IMR-90 (cell line): ENCODE results near the gene NDFIP2. TPM values are rescaled to one million over a fixed set of nuclear protein-coding genes. Genes with fewer than 3 reads are reported as not detected.

Source experiments
- ATAC-seq: fragments of 200-7000 bp; cut with Tn5 transposase; 2 replicates; pipeline ENCODE4 v1.9.1; 2020; ENCODE audit warnings: low read depth, mild to moderate bottlenecking, moderate library complexity
- BruUV-seq: library from RNA; stranded (reverse); fragments of 400-500 nt; replicated peaks from 2 replicates; lab custom pipeline; 2021; lab: Mats Ljungman, UMichigan
- CTCF ChIA-PET: fragments of 300-600 bp; formaldehyde crosslinking; extraction: SDS; loops from one replicate; lab custom pipeline; 2021; ENCODE audit warnings: antibody characterized with exemption; lab: Yijun Ruan, JAX
- POLR2A ChIA-PET: fragments of 300-600 bp; sonication (Branson Sonifier 250); formaldehyde crosslinking; loops from one replicate; lab custom pipeline; 2022; ENCODE audit warnings: antibody characterized with exemption; ENCODE audit not compliant: unreplicated experiment; lab: Charles Lee
- DNase-seq: peaks from one replicate; pipeline ENCODE4 v3.0.0; 2013
- H2AFZ ChIP-seq: replicated peaks from 2 replicates; pipeline ENCODE3; 2013; ENCODE audit warnings: low read length, mild to moderate bottlenecking; ENCODE audit not compliant: poor library complexity
- H2AK5ac ChIP-seq: 2 replicates; pipeline ENCODE4 v1.6.1; 2013; ENCODE audit warnings: low read depth, low read length, inconsistent platforms
- H2AK9ac ChIP-seq: replicated peaks from 2 replicates; pipeline ENCODE3; 2013; ENCODE audit warnings: mild to moderate bottlenecking, low read depth, low read length, moderate library complexity; ENCODE audit not compliant: poor library complexity
- H2BK120ac ChIP-seq: 2 replicates; pipeline ENCODE4 v1.6.1; 2013; ENCODE audit warnings: low read depth, low read length, inconsistent platforms
- H2BK15ac ChIP-seq: 3 replicates; pipeline ENCODE4 v1.6.1; 2013; ENCODE audit warnings: low read depth, low read length, inconsistent platforms
- H2BK20ac ChIP-seq: 2 replicates; pipeline ENCODE4 v1.6.1; 2013; ENCODE audit warnings: low read depth, mild to moderate bottlenecking, inconsistent platforms, low read length, moderate library complexity
- H2BK5ac ChIP-seq: 2 replicates; pipeline ENCODE4 v1.6.1; 2013; ENCODE audit warnings: mild to moderate bottlenecking, low read depth, low read length, inconsistent platforms; ENCODE audit not compliant: poor library complexity, severe bottlenecking
- H3K14ac ChIP-seq: replicated peaks from 2 replicates; pipeline ENCODE4 v1.6.1; 2013; ENCODE audit warnings: low read depth, low read length, inconsistent platforms
- H3K18ac ChIP-seq: 2 replicates; pipeline ENCODE4 v1.6.1; 2013; ENCODE audit warnings: low read depth, low read length, control low read depth
- H3K23ac ChIP-seq: 2 replicates; pipeline ENCODE4 v1.6.1; 2013; ENCODE audit warnings: low read depth, low read length, inconsistent platforms
- H3K27ac ChIP-seq: 2 replicates; pipeline ENCODE4 v1.5.1; 2013; ENCODE audit warnings: mild to moderate bottlenecking, control low read depth, low read length; ENCODE audit not compliant: insufficient read depth
- H3K27me3 ChIP-seq: 2 replicates; pipeline ENCODE4 v1.6.1; 2013; ENCODE audit warnings: low read length; ENCODE audit not compliant: control insufficient read depth, insufficient read depth
- H3K36me3 ChIP-seq: 2 replicates; pipeline ENCODE4 v1.6.1; 2013; ENCODE audit warnings: low read length, mixed read lengths; ENCODE audit not compliant: control insufficient read depth, insufficient read depth
- H3K4ac ChIP-seq: 2 replicates; pipeline ENCODE4 v1.6.1; 2013; ENCODE audit warnings: low read depth, low read length, inconsistent platforms
- H3K4me1 ChIP-seq: 2 replicates; pipeline ENCODE4 v1.6.1; 2013; ENCODE audit warnings: low read length, mixed read lengths; ENCODE audit not compliant: control insufficient read depth, insufficient read depth
- H3K4me2 ChIP-seq: 2 replicates; pipeline ENCODE4 v1.6.1; 2013; ENCODE audit warnings: low read depth, mild to moderate bottlenecking, control low read depth, low read length, moderate library complexity
- H3K4me3 ChIP-seq: 2 replicates; pipeline ENCODE4 v1.5.1; 2013; ENCODE audit warnings: low read depth, mild to moderate bottlenecking, control low read depth, low read length, moderate library complexity; ENCODE audit not compliant: insufficient read depth
- H3K56ac ChIP-seq: 2 replicates; pipeline ENCODE4 v1.6.1; 2013; ENCODE audit warnings: low read length, inconsistent platforms; ENCODE audit not compliant: insufficient read depth; ENCODE audit errors: extremely low read depth
- H3K79me1 ChIP-seq, 2 experiments: 2 replicates each; pipeline ENCODE4 v1.6.1; 2013; ENCODE audit warnings: low read length in 2 of 2, inconsistent platforms in 1 of 2, low read depth in 1 of 2
- H3K9ac ChIP-seq: 2 replicates; pipeline ENCODE4 v1.6.1; 2013; ENCODE audit warnings: low read depth, low read length, control low read depth
- H3K9me1 ChIP-seq: 2 replicates; pipeline ENCODE4 v1.6.1; 2013; ENCODE audit warnings: low read length, inconsistent platforms; ENCODE audit not compliant: insufficient read depth
- H3K9me3 ChIP-seq: 2 replicates; pipeline ENCODE4 v1.6.1; 2013; ENCODE audit warnings: low read length; ENCODE audit not compliant: control insufficient read depth, insufficient read depth
- H4K20me1 ChIP-seq: 2 replicates; pipeline ENCODE4 v1.6.1; 2013; ENCODE audit warnings: low read length, inconsistent platforms; ENCODE audit not compliant: insufficient read depth
- H4K5ac ChIP-seq: 2 replicates; pipeline ENCODE4 v1.6.1; 2013; ENCODE audit warnings: mild to moderate bottlenecking, low read depth, low read length, control low read depth
- H4K8ac ChIP-seq, 2 experiments: 2 replicates each; pipeline ENCODE4 v1.6.1; 2013; ENCODE audit warnings: low read depth in 2 of 2, low read length in 2 of 2, control low read depth in 1 of 2, inconsistent platforms in 1 of 2
- H4K91ac ChIP-seq: 2 replicates; pipeline ENCODE4 v1.6.1; 2013; ENCODE audit warnings: low read depth, low read length, inconsistent platforms; ENCODE audit not compliant: insufficient read depth
- BHLHE40 ChIP-seq: fragments of 150-350 bp; IDR thresholded peaks from 2 replicates; pipeline ENCODE4 v1.6.1; 2016; ENCODE audit warnings: mild to moderate bottlenecking, low read depth, low read length
- CEBPB ChIP-seq: IDR thresholded peaks from 2 replicates; pipeline ENCODE4 v1.6.1; 2012; ENCODE audit warnings: low read depth, low read length, improper control_type of control experiment
- CHD1 ChIP-seq: IDR thresholded peaks from 2 replicates; pipeline ENCODE4 v1.6.1; 2012; ENCODE audit warnings: low read depth, low read length, improper control_type of control experiment
- CTCF ChIP-seq: conservative IDR thresholded peaks from 2 replicates; pipeline ENCODE4 v1.5.1; 2012; ENCODE audit warnings: mild to moderate bottlenecking, low read depth, low read length, improper control_type of control experiment
- ELK1 ChIP-seq: fragments of 150-350 bp; IDR thresholded peaks from 2 replicates; pipeline ENCODE4 v1.6.1; 2016; ENCODE audit warnings: low read depth, mild to moderate bottlenecking, low read length, moderate library complexity, borderline replicate concordance
- FOS ChIP-seq: fragments of 150-350 bp; IDR thresholded peaks from 2 replicates; pipeline ENCODE4 v1.6.1; 2016; ENCODE audit warnings: low read depth, low read length
- MAFK ChIP-seq: IDR thresholded peaks from 2 replicates; pipeline ENCODE4 v1.6.1; 2012; ENCODE audit warnings: low read depth, low read length, improper control_type of control experiment
- MAZ ChIP-seq: IDR thresholded peaks from 2 replicates; pipeline ENCODE4 v1.6.1; 2012; ENCODE audit warnings: low read depth, mild to moderate bottlenecking, low read length, improper control_type of control experiment, moderate library complexity, borderline replicate concordance
- MXI1 ChIP-seq: IDR thresholded peaks from 2 replicates; pipeline ENCODE4 v1.6.1; 2012; ENCODE audit warnings: low read depth, mild to moderate bottlenecking, low read length, moderate library complexity, borderline replicate concordance
- NFE2L2 ChIP-seq: fragments of 150-350 bp; IDR thresholded peaks from 2 replicates; pipeline ENCODE4 v1.6.1; 2016; ENCODE audit warnings: low read depth, mild to moderate bottlenecking, low read length
- POLR2A ChIP-seq: IDR thresholded peaks from 2 replicates; pipeline ENCODE4 v1.6.1; 2012; ENCODE audit warnings: mild to moderate bottlenecking, low read depth, low read length
- RAD21 ChIP-seq: IDR thresholded peaks from 2 replicates; pipeline ENCODE4 v1.6.1; 2012; ENCODE audit warnings: low read length, improper control_type of control experiment
- RCOR1 ChIP-seq: IDR thresholded peaks from 2 replicates; pipeline ENCODE4 v1.6.1; 2012; ENCODE audit warnings: mild to moderate bottlenecking, low read length, improper control_type of control experiment; ENCODE audit not compliant: insufficient replicate concordance
- RFX5 ChIP-seq: IDR thresholded peaks from 2 replicates; pipeline ENCODE4 v1.8.0; 2012; ENCODE audit warnings: low read depth, mild to moderate bottlenecking, low read length, moderate library complexity
- SMC3 ChIP-seq: fragments of 150-350 bp; IDR thresholded peaks from 2 replicates; pipeline ENCODE4 v1.6.1; 2016; ENCODE audit warnings: low read depth, mild to moderate bottlenecking, antibody characterized with exemption, low read length, moderate library complexity
- USF2 ChIP-seq: fragments of 150-350 bp; IDR thresholded peaks from 2 replicates; pipeline ENCODE4 v1.6.1; 2017; ENCODE audit warnings: mild to moderate bottlenecking, antibody characterized with exemption, low read length, low read depth
- WGBS, 2 experiments: methylation state at CpG; one replicate each; pipeline versions ENCODE4 v1.1.5 to v1.1.7; 2013; ENCODE audit warnings: missing lambda C conversion rate in 2 of 2; ENCODE audit not compliant: insufficient read length in 1 of 2; ENCODE audit errors: extremely low coverage in 2 of 2; 5-methylcytosine and 5-hydroxymethylcytosine counted together
- dilution Hi-C: fragments of 300-500 bp; cut with HindIII; formaldehyde crosslinking; loops from one replicate; pipeline ENCODE4 v1.14.3; 2018; ENCODE audit warnings: low sequenced_read_pairs; ENCODE audit not compliant: unreplicated experiment
- in situ Hi-C: fragments of 300-500 bp; cut with MboI; formaldehyde crosslinking; loops from 3 replicates; pipeline ENCODE4 v1.14.3; 2019; ENCODE audit warnings: low sequenced_read_pairs, inconsistent platforms, mixed read lengths
- intact Hi-C: fragments of 100-400 bp; cut with micrococcal nuclease; formaldehyde crosslinking; loops from 2 replicates; pipeline ENCODE4 v1.10.0; 2022
- polyA plus RNA-seq, 3 experiments: library from polyadenylated mRNA; depleted of rRNA; stranded (reverse); fragments of >200 nt; gene quantifications; 2 replicates each; pipeline ENCODE4 v1.2.3, GENCODE V29; 2012; ENCODE audit warnings: low replicate concordance in 1 of 3
- total RNA-seq: library from RNA; depleted of rRNA; stranded (reverse); fragments of >200 nt; gene quantifications from 2 replicates; pipeline ENCODE4 v1.2.3, GENCODE V29; 2012

NDFIP2 gene
- total and polyA plus RNA-seq, 2 of the 4 experiments (the other 2 are of a cell fraction): 23.8 to 25.8 TPM

- H3K36me3 ChIP-seq: no peaks in the 10 kb centered on the region
- intact Hi-C loops (no loop called here), in situ Hi-C loops (no loop called here), dilution Hi-C loops (loop anchor here (25.0 kb wide), 1 partner anchor 95 kb away; no protein-coding TSS in a partner anchor)
- no peak for TF ChIP-seq CEBPB
- no peak for TF ChIP-seq MXI1
- no peak for TF ChIP-seq CTCF
- no peak for TF ChIP-seq MAFK
- no peak for TF ChIP-seq RAD21
- no peak for TF ChIP-seq RFX5
- no peak for TF ChIP-seq ELK1
- TF ChIP-seq NFE2L2: no peak
- no peak for TF ChIP-seq RCOR1
- no peak for TF ChIP-seq CHD1
- TF ChIP-seq MAZ: no peak
- no peak for TF ChIP-seq FOS
- TF ChIP-seq POLR2A: no peak
- no peak for TF ChIP-seq SMC3
- TF ChIP-seq BHLHE40: no peak
- TF ChIP-seq USF2: no peak
- no peak overlapping the region for H2BK120ac ChIP-seq
- no peak overlapping the region for H2BK20ac ChIP-seq
- H3K23ac ChIP-seq: no peak overlapping the region
- no peak overlapping the region for H3K56ac ChIP-seq
- H2AK5ac ChIP-seq: no peak overlapping the region
- no peak overlapping the region for H3K9ac ChIP-seq
- no peak overlapping the region for H3K27ac ChIP-seq
- ATAC-seq (no peak), DNase-seq (no peak)
- H3K14ac ChIP-seq: no peak overlapping the region
- CTCF ChIA-PET: no interaction called here
- WGBS, 2 experiments: no CpG with 5 or more reads among the region's 3 CpGs
- no peak overlapping the region for H2BK5ac ChIP-seq
- H2AK9ac ChIP-seq: no peak overlapping the region
- H3K4me2 ChIP-seq: no peak overlapping the region
- H3K4me1 ChIP-seq: no peaks in the 10 kb centered on the region
- no peak overlapping the region for H3K4ac ChIP-seq
- H4K91ac ChIP-seq: no peak overlapping the region
- no peaks in the 10 kb centered on the region for H3K27me3 ChIP-seq
- no peaks in the 10 kb centered on the region for H3K9me1 ChIP-seq
- no peaks in the 10 kb centered on the region for H3K9me3 ChIP-seq
- H3K79me1 ChIP-seq: no peaks in the 10 kb centered on the region
- no peak overlapping the region for H3K4me3 ChIP-seq
- POLR2A ChIA-PET: no interaction called here
- no peaks in the 10 kb centered on the region for H4K20me1 ChIP-seq
- no TSS peak for BruUV-seq
- H3K18ac ChIP-seq: no peak overlapping the region
- no peak overlapping the region for H2AFZ ChIP-seq
- H4K5ac ChIP-seq: no peak overlapping the region
- no peak overlapping the region for H2BK15ac ChIP-seq
- no peak overlapping the region for H4K8ac ChIP-seq
Observed at GRCh38 chr13:79442706-79443105, 38.2 kb upstream of the NDFIP2 start.
